Measurements from ENCODE around the gene ANKMY1. TPM values are rescaled to one million over a fixed set of nuclear protein-coding genes. Genes with fewer than 3 reads are reported as not detected.
A peak's percentile ranks its signal among the peaks of the same experiment; 100 is the strongest.

The ANKMY1 gene
- total and polyA plus RNA-seq, 2 of the 13 experiments (the other 11 are each of a cell fraction or from before 2014, with no cell fraction given): 11.7 to 18.8 TPM

DNA sequence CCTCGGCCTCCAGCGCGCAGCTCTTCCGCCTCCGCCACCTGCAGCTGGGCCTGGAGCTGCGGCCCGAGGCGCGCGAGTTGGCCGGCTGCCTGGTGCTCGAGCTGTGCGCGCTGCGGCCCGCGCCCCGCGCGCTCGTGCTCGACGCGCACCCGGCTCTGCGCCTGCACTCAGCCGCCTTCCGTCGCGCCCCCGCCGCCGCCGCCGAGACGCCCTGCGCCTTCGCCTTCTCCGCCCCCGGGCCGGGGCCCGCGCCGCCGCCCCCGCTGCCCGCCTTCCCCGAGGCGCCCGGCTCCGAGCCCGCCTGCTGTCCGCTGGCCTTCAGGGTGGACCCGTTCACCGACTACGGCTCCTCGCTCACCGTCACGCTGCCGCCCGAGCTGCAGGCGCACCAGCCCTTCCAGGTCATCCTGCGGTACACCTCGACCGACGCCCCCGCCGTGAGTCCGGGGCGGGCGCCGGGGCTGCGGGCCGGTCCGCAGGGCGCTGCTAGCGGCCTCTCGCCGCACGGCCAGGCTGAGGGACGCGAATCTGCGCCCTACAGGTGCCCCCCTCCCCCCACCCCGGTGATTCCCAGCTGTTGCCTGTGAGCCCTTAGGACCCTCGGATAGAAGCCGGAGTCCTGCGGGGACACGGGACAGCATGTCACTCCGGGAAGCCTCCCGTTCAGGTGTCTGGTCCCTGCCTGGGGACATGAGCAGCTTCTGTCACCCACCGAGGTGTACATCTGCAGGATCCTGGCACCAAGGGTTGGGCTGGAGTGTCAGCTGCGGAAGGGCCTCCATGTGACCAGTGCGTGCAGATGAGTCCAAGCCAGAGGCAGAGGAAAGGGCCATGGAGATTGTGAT is 11.1 kb upstream of the ANKMY1 start (continued):
- TF ChIP-seq, protein P1, sequence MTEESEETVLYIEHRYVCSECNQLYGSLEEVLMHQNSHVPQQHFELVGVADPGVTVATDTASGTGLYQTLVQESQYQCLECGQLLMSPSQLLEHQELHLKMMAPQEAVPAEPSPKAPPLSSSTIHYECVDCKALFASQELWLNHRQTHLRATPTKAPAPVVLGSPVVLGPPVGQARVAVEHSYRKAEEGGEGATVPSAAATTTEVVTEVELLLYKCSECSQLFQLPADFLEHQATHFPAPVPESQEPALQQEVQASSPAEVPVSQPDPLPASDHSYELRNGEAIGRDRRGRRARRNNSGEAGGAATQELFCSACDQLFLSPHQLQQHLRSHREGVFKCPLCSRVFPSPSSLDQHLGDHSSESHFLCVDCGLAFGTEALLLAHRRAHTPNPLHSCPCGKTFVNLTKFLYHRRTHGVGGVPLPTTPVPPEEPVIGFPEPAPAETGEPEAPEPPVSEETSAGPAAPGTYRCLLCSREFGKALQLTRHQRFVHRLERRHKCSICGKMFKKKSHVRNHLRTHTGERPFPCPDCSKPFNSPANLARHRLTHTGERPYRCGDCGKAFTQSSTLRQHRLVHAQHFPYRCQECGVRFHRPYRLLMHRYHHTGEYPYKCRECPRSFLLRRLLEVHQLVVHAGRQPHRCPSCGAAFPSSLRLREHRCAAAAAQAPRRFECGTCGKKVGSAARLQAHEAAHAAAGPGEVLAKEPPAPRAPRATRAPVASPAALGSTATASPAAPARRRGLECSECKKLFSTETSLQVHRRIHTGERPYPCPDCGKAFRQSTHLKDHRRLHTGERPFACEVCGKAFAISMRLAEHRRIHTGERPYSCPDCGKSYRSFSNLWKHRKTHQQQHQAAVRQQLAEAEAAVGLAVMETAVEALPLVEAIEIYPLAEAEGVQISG (CRISPR knock-in tag; IDR thresholded peaks at IDR 0.05): peak; percentile 39; the same call in 1 of the 2 replicates
- TF ChIP-seq ZKSCAN1 (IDR thresholded peaks at IDR 0.05; ENCODE audit: low read length) (no peak), CENPX (CRISPR knock-in tag; IDR thresholded peaks at IDR 0.05) (no peak), TGIF2 (CRISPR knock-in tag; IDR thresholded peaks at IDR 0.05) (peak; percentile 67), TBX3 (IDR thresholded peaks at IDR 0.05; ENCODE audit: borderline replicate concordance) (no peak), EED (CRISPR knock-in tag; IDR thresholded peaks at IDR 0.05) (no peak), ZNF337 (CRISPR knock-in tag; IDR thresholded peaks at IDR 0.05; ENCODE audit: borderline replicate concordance, low read depth) (no peak), BRCA1 (CRISPR knock-in tag; IDR thresholded peaks at IDR 0.05) (no peak), NPAS2 (CRISPR knock-in tag; IDR thresholded peaks at IDR 0.05; ENCODE audit: borderline replicate concordance) (no peak), FOXK1 (CRISPR knock-in tag; IDR thresholded peaks at IDR 0.05; ENCODE audit: borderline replicate concordance, low read depth) (no peak), ZNF484 (CRISPR knock-in tag; IDR thresholded peaks at IDR 0.05; ENCODE audit: borderline replicate concordance, low read depth) (no peak), XBP1 (CRISPR knock-in tag; IDR thresholded peaks at IDR 0.05) (no peak), NR2C2 (CRISPR knock-in tag; IDR thresholded peaks at IDR 0.05; ENCODE audit: borderline replicate concordance) (no peak; the same call in 1 of the 2 replicates)
- TF ChIP-seq, protein P2, sequence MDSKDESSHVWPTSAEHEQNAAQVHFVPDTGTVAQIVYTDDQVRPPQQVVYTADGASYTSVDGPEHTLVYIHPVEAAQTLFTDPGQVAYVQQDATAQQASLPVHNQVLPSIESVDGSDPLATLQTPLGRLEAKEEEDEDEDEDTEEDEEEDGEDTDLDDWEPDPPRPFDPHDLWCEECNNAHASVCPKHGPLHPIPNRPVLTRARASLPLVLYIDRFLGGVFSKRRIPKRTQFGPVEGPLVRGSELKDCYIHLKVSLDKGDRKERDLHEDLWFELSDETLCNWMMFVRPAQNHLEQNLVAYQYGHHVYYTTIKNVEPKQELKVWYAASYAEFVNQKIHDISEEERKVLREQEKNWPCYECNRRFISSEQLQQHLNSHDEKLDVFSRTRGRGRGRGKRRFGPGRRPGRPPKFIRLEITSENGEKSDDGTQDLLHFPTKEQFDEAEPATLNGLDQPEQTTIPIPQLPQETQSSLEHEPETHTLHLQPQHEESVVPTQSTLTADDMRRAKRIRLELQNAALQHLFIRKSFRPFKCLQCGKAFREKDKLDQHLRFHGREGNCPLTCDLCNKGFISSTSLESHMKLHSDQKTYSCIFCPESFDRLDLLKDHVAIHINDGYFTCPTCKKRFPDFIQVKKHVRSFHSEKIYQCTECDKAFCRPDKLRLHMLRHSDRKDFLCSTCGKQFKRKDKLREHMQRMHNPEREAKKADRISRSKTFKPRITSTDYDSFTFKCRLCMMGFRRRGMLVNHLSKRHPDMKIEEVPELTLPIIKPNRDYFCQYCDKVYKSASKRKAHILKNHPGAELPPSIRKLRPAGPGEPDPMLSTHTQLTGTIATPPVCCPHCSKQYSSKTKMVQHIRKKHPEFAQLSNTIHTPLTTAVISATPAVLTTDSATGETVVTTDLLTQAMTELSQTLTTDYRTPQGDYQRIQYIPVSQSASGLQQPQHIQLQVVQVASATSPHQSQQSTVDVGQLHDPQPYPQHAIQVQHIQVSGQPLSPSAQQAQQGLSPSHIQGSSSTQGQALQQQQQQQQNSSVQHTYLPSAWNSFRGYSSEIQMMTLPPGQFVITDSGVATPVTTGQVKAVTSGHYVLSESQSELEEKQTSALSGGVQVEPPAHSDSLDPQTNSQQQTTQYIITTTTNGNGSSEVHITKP (CRISPR knock-in tag; IDR thresholded peaks at IDR 0.05; ENCODE audit: low read depth): no peak
- TF ChIP-seq, protein P3, sequence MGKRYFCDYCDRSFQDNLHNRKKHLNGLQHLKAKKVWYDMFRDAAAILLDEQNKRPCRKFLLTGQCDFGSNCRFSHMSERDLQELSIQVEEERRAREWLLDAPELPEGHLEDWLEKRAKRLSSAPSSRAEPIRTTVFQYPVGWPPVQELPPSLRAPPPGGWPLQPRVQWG (CRISPR knock-in tag; IDR thresholded peaks at IDR 0.05; ENCODE audit: borderline replicate concordance, low read depth): no peak
- TF ChIP-seq, protein P4, sequence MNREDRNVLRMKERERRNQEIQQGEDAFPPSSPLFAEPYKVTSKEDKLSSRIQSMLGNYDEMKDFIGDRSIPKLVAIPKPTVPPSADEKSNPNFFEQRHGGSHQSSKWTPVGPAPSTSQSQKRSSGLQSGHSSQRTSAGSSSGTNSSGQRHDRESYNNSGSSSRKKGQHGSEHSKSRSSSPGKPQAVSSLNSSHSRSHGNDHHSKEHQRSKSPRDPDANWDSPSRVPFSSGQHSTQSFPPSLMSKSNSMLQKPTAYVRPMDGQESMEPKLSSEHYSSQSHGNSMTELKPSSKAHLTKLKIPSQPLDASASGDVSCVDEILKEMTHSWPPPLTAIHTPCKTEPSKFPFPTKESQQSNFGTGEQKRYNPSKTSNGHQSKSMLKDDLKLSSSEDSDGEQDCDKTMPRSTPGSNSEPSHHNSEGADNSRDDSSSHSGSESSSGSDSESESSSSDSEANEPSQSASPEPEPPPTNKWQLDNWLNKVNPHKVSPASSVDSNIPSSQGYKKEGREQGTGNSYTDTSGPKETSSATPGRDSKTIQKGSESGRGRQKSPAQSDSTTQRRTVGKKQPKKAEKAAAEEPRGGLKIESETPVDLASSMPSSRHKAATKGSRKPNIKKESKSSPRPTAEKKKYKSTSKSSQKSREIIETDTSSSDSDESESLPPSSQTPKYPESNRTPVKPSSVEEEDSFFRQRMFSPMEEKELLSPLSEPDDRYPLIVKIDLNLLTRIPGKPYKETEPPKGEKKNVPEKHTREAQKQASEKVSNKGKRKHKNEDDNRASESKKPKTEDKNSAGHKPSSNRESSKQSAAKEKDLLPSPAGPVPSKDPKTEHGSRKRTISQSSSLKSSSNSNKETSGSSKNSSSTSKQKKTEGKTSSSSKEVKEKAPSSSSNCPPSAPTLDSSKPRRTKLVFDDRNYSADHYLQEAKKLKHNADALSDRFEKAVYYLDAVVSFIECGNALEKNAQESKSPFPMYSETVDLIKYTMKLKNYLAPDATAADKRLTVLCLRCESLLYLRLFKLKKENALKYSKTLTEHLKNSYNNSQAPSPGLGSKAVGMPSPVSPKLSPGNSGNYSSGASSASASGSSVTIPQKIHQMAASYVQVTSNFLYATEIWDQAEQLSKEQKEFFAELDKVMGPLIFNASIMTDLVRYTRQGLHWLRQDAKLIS (CRISPR knock-in tag; IDR thresholded peaks at IDR 0.05): 0 out of 2 replicates have a peak, but pooled peaks have one; percentile 40
- TF ChIP-seq, protein P5, sequence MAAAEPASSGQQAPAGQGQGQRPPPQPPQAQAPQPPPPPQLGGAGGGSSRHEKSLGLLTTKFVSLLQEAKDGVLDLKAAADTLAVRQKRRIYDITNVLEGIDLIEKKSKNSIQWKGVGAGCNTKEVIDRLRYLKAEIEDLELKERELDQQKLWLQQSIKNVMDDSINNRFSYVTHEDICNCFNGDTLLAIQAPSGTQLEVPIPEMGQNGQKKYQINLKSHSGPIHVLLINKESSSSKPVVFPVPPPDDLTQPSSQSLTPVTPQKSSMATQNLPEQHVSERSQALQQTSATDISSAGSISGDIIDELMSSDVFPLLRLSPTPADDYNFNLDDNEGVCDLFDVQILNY (CRISPR knock-in tag; conservative IDR thresholded peaks at IDR 0.05): no peak

Data from HepG2 (cell line).